Measurements from ENCODE around the gene C2orf42. TPM values are rescaled to one million over a fixed set of nuclear protein-coding genes. Genes with fewer than 3 reads are reported as not detected.

C2orf42 gene
- total and polyA plus RNA-seq, 10 of the 15 experiments (the other 5 are each of a cell fraction or from before 2014, with no cell fraction given) = 5.5 to 19.8 (median 11.5) TPM

DNA sequence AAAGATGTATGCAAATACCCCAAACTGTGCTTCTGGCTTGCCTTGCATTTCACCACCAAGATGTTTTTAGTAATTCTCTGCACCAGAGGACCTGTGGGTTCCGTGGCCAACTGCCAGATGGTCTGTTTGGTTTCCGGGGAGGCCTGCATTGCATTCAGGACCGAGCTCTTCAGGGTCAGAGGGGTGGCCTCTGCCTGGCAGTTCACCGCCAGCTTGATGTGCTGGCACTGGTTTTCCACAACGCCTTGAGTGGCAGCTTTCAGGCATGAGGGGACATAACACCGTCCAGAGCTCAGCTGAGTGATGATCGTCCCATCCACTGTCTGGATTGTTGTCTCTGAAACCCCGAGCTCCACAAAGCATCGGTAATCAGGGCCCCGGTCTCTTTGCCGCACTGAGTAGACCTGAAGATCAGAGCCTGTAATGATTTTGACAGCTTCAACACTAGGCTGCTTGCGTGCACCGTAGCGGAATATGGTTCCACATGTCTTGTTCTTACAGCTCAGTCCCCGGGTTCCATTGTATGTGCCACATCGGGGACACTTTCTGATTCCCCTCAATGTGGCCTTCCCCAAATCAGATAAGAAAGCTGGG, 9.4 kb downstream of the C2orf42 start (continued):
- TF ChIP-seq ASH2L (IDR thresholded peaks at IDR 0.05; ENCODE audit: borderline replicate concordance, low read depth) = no peak
- TF ChIP-seq, protein P1, sequence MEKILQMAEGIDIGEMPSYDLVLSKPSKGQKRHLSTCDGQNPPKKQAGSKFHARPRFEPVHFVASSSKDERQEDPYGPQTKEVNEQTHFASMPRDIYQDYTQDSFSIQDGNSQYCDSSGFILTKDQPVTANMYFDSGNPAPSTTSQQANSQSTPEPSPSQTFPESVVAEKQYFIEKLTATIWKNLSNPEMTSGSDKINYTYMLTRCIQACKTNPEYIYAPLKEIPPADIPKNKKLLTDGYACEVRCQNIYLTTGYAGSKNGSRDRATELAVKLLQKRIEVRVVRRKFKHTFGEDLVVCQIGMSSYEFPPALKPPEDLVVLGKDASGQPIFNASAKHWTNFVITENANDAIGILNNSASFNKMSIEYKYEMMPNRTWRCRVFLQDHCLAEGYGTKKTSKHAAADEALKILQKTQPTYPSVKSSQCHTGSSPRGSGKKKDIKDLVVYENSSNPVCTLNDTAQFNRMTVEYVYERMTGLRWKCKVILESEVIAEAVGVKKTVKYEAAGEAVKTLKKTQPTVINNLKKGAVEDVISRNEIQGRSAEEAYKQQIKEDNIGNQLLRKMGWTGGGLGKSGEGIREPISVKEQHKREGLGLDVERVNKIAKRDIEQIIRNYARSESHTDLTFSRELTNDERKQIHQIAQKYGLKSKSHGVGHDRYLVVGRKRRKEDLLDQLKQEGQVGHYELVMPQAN (conservative IDR thresholded peaks at IDR 0.05) = no peak
- TF ChIP-seq, protein P2, sequence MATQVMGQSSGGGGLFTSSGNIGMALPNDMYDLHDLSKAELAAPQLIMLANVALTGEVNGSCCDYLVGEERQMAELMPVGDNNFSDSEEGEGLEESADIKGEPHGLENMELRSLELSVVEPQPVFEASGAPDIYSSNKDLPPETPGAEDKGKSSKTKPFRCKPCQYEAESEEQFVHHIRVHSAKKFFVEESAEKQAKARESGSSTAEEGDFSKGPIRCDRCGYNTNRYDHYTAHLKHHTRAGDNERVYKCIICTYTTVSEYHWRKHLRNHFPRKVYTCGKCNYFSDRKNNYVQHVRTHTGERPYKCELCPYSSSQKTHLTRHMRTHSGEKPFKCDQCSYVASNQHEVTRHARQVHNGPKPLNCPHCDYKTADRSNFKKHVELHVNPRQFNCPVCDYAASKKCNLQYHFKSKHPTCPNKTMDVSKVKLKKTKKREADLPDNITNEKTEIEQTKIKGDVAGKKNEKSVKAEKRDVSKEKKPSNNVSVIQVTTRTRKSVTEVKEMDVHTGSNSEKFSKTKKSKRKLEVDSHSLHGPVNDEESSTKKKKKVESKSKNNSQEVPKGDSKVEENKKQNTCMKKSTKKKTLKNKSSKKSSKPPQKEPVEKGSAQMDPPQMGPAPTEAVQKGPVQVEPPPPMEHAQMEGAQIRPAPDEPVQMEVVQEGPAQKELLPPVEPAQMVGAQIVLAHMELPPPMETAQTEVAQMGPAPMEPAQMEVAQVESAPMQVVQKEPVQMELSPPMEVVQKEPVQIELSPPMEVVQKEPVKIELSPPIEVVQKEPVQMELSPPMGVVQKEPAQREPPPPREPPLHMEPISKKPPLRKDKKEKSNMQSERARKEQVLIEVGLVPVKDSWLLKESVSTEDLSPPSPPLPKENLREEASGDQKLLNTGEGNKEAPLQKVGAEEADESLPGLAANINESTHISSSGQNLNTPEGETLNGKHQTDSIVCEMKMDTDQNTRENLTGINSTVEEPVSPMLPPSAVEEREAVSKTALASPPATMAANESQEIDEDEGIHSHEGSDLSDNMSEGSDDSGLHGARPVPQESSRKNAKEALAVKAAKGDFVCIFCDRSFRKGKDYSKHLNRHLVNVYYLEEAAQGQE (IDR thresholded peaks at IDR 0.05; ENCODE audit: low read depth, low read length) = no peak
- TF ChIP-seq, protein P3, sequence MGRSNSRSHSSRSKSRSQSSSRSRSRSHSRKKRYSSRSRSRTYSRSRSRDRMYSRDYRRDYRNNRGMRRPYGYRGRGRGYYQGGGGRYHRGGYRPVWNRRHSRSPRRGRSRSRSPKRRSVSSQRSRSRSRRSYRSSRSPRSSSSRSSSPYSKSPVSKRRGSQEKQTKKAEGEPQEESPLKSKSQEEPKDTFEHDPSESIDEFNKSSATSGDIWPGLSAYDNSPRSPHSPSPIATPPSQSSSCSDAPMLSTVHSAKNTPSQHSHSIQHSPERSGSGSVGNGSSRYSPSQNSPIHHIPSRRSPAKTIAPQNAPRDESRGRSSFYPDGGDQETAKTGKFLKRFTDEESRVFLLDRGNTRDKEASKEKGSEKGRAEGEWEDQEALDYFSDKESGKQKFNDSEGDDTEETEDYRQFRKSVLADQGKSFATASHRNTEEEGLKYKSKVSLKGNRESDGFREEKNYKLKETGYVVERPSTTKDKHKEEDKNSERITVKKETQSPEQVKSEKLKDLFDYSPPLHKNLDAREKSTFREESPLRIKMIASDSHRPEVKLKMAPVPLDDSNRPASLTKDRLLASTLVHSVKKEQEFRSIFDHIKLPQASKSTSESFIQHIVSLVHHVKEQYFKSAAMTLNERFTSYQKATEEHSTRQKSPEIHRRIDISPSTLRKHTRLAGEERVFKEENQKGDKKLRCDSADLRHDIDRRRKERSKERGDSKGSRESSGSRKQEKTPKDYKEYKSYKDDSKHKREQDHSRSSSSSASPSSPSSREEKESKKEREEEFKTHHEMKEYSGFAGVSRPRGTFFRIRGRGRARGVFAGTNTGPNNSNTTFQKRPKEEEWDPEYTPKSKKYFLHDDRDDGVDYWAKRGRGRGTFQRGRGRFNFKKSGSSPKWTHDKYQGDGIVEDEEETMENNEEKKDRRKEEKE (IDR thresholded peaks at IDR 0.05) = no peak
- no peak for TF ChIP-seq YY1 (IDR thresholded peaks at IDR 0.05; ENCODE audit: low read depth, low read length)
- TF ChIP-seq MEF2B (IDR thresholded peaks at IDR 0.05; ENCODE audit: partially characterized antibody, poor library complexity, severe bottlenecking) = no peak
- no peak for TF ChIP-seq NR2C2 (IDR thresholded peaks at IDR 0.05; ENCODE audit: borderline replicate concordance, control insufficient read depth, insufficient read length, low read depth)
- no peak for TF ChIP-seq ETV6 (conservative IDR thresholded peaks at IDR 0.05 in 1 of 2, IDR thresholded peaks at IDR 0.05 in 1 of 2; ENCODE audit: borderline replicate concordance in 1 of 2, low read depth in 1 of 2)
- TF ChIP-seq, protein P4, sequence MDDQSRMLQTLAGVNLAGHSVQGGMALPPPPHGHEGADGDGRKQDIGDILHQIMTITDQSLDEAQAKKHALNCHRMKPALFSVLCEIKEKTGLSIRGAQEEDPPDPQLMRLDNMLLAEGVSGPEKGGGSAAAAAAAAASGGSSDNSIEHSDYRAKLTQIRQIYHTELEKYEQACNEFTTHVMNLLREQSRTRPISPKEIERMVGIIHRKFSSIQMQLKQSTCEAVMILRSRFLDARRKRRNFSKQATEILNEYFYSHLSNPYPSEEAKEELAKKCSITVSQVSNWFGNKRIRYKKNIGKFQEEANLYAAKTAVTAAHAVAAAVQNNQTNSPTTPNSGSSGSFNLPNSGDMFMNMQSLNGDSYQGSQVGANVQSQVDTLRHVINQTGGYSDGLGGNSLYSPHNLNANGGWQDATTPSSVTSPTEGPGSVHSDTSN (IDR thresholded peaks at IDR 0.05; ENCODE audit: insufficient replicate concordance, low read depth, low read length) = peak; percentile 36
- TF ChIP-seq LARP7 (IDR thresholded peaks at IDR 0.05) = no peak
- peak; percentile 88 for TF ChIP-seq RUNX3 (IDR thresholded peaks at IDR 0.05; ENCODE audit: low read length)
- TF ChIP-seq, protein P5, sequence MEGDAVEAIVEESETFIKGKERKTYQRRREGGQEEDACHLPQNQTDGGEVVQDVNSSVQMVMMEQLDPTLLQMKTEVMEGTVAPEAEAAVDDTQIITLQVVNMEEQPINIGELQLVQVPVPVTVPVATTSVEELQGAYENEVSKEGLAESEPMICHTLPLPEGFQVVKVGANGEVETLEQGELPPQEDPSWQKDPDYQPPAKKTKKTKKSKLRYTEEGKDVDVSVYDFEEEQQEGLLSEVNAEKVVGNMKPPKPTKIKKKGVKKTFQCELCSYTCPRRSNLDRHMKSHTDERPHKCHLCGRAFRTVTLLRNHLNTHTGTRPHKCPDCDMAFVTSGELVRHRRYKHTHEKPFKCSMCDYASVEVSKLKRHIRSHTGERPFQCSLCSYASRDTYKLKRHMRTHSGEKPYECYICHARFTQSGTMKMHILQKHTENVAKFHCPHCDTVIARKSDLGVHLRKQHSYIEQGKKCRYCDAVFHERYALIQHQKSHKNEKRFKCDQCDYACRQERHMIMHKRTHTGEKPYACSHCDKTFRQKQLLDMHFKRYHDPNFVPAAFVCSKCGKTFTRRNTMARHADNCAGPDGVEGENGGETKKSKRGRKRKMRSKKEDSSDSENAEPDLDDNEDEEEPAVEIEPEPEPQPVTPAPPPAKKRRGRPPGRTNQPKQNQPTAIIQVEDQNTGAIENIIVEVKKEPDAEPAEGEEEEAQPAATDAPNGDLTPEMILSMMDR (IDR thresholded peaks at IDR 0.05 in 2 of 3, conservative IDR thresholded peaks at IDR 0.05 in 1 of 3; ENCODE audit: control insufficient read depth in 2 of 3, extremely low read depth in 1 of 3, insufficient read depth in 1 of 3, low read depth in 3 of 3, low read length in 3 of 3) = no peak
- no peak for TF ChIP-seq CBX5 (IDR thresholded peaks at IDR 0.05; ENCODE audit: low read depth)
- peak in 1 of 2 experiments; percentile 17; a peak in 1 of 4 replicates for TF ChIP-seq BHLHE40 (IDR thresholded peaks at IDR 0.05; ENCODE audit: borderline replicate concordance in 1 of 2, low read depth in 2 of 2, low read length in 1 of 2)
- TF ChIP-seq ZNF622 (IDR thresholded peaks at IDR 0.05) = no peak
